ENCODE measurements around the gene FOXN3. TPM values are rescaled to one million over a fixed set of nuclear protein-coding genes. Genes with fewer than 3 reads are reported as not detected.

FOXN3 gene
- total RNA-seq, 1 experiment from 2014 or later = 8.8 TPM

- Histone ChIP-seq H3K9me3 (ENCODE audit: control insufficient read depth, insufficient read depth, low read depth, low read length) (no peaks in the 10 kb centered on the region), H3K4me3 (ENCODE audit: low read depth in 2 of 2, low read length in 2 of 2) (no peak overlapping the region), H3K27ac (ENCODE audit: low read length) (no peak overlapping the region), H3K4me1 (ENCODE audit: control insufficient read depth, insufficient read depth, low read length) (no peaks in the 10 kb centered on the region), H3K36me3 (ENCODE audit: control insufficient read depth, insufficient read depth, low read length) (no peaks in the 10 kb centered on the region), H3K27me3 (ENCODE audit: control insufficient read depth, insufficient read depth, low read length) (no peaks in the 10 kb centered on the region)
- ATAC-seq = no peak
- POLR2A ChIA-PET = interaction anchor here (0.6 kb wide), 1 partner anchor 28 kb away, joined by 5 read pairs; no protein-coding TSS in a partner anchor
- intact Hi-C loops (cut with micrococcal nuclease; ENCODE audit: unreplicated experiment) = no loop called here
- no peak for DNase-seq (ENCODE audit: low read depth, low spot score)
- in situ Hi-C loops (cut with HindIII; ENCODE audit: low pct_unique_long_range_greater_than_20kb, low sequenced_read_pairs) = no loop called here
- no TSS peak for BruUV-seq (replicated peaks)
- CTCF ChIA-PET = no interaction called here
- TF ChIP-seq TCF7L2 (IDR thresholded peaks at IDR 0.05; ENCODE audit: low read depth, low read length) (no peak), CTCF (IDR thresholded peaks at IDR 0.05) (no peak), REST (IDR thresholded peaks at IDR 0.05; ENCODE audit: insufficient read depth in 1 of 2, low read depth in 2 of 2, low read length in 1 of 2) (no peak), SIN3A (IDR thresholded peaks at IDR 0.05; ENCODE audit: borderline replicate concordance, insufficient read depth, low read depth, low read length) (no peak), POLR2AphosphoS5 (IDR thresholded peaks at IDR 0.05; ENCODE audit: low read depth, low read length) (no peak)
These were observed 204.4 kb downstream of the FOXN3 start for GRCh38 chr14:89212386-89213235.

- ChIA-PET CTCF (no interaction called here), POLR2A (no interaction called here)
- in situ Hi-C loops (cut with HindIII; ENCODE audit: low pct_unique_long_range_greater_than_20kb, low sequenced_read_pairs) = no loop called here
- H3K27me3 ChIP-seq (ENCODE audit: control insufficient read depth, insufficient read depth, low read length) = no peaks in the 10 kb centered on the region
- no peak for TF ChIP-seq CTCF (IDR thresholded peaks at IDR 0.05)
- TF ChIP-seq POLR2AphosphoS5 (IDR thresholded peaks at IDR 0.05; ENCODE audit: low read depth, low read length) = no peak
- TF ChIP-seq REST (IDR thresholded peaks at IDR 0.05; ENCODE audit: insufficient read depth in 1 of 2, low read depth in 2 of 2, low read length in 1 of 2) = no peak
- no peak for TF ChIP-seq TCF7L2 (IDR thresholded peaks at IDR 0.05; ENCODE audit: low read depth, low read length)
- no peak for TF ChIP-seq SIN3A (IDR thresholded peaks at IDR 0.05; ENCODE audit: borderline replicate concordance, insufficient read depth, low read depth, low read length)
- DNase-seq (ENCODE audit: low read depth, low spot score) = no peak
- intact Hi-C loops (cut with micrococcal nuclease; ENCODE audit: unreplicated experiment) = no loop called here
- H3K9me3 ChIP-seq (ENCODE audit: control insufficient read depth, insufficient read depth, low read depth, low read length) = no peaks in the 10 kb centered on the region
- no peaks in the 10 kb centered on the region for H3K4me1 ChIP-seq (ENCODE audit: control insufficient read depth, insufficient read depth, low read length)
- no peak for ATAC-seq
- no peak overlapping the region for H3K4me3 ChIP-seq (ENCODE audit: low read depth in 2 of 2, low read length in 2 of 2)
- no peak overlapping the region for H3K27ac ChIP-seq (ENCODE audit: low read length)
- H3K36me3 ChIP-seq (ENCODE audit: control insufficient read depth, insufficient read depth, low read length) = no peaks in the 10 kb centered on the region
- no TSS peak for BruUV-seq (replicated peaks)
These were observed 207.5 kb downstream of the FOXN3 start for GRCh38 chr14:89209558-89209957.
